ENCODE results near the gene C1orf52. TPM values are rescaled to one million over a fixed set of nuclear protein-coding genes. Genes with fewer than 3 reads are reported as not detected.

C1orf52 gene
- total and polyA plus RNA-seq, 9 of the 15 experiments (the other 6 are each of a cell fraction or from before 2014, with no cell fraction given): 17.0 to 38.5 (median 33.0) TPM

DNA sequence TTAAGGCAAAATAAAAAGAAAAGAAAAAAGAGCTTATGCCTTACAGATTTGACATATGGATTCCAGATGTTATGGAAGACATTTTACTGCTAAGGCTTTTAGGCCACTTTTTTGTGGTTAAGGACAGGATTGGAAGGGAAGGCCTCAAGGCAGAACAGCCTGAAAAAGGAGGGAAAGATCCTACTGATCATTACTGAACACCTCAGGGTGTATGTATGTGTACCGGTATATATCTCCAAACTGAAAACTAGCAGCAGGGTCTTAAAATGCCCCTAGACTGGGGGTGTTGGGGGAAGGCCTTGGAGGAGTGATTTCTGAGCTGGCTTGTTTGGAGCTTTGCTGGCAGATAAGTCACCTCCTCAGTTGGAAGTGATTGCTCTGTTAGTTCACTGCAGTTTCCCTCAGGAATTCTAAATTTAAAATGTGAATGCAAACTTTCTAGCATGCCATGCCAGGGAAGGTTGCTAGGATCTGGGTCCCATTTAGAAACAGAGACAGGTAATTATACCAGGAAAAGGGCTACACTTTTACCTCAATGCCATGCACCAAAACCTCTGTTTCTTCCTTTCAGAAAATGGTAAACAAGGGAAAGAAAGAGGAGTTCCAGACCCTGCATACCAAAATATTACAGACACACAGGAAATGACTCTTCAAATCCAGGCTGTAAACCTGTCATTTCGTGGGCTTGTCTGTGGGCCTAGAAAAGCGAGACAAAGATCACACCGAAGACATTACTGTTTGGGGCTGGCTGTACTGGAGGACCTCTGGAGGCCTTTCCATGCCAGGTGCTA lies 15.0 kb downstream of the C1orf52 start (continued):
- TF ChIP-seq ZNF699 (CRISPR knock-in tag; IDR thresholded peaks at IDR 0.05; ENCODE audit: insufficient replicate concordance) (no peak), ZNF217 (CRISPR knock-in tag; IDR thresholded peaks at IDR 0.05) (no peak), ARID3B (CRISPR knock-in tag; IDR thresholded peaks at IDR 0.05; ENCODE audit: borderline replicate concordance) (no peak), OTX1 (CRISPR knock-in tag; IDR thresholded peaks at IDR 0.05) (no peak), HES1 (IDR thresholded peaks at IDR 0.05; ENCODE audit: low read depth) (no peak), NFYB (IDR thresholded peaks at IDR 0.05; ENCODE audit: extremely low read depth, insufficient read length) (no peak), ZNF347 (CRISPR knock-in tag; IDR thresholded peaks at IDR 0.05; ENCODE audit: low read depth) (no peak), BRF1 (IDR thresholded peaks at IDR 0.05; ENCODE audit: borderline replicate concordance, extremely low read depth, insufficient read length) (no peak), KLF10 (CRISPR knock-in tag; IDR thresholded peaks at IDR 0.05) (no peak), ZNF140 (CRISPR knock-in tag; IDR thresholded peaks at IDR 0.05) (no peak), ZNF512 (tag; IDR thresholded peaks at IDR 0.05) (no peak), KLF13 (tag; IDR thresholded peaks at IDR 0.05; ENCODE audit: borderline replicate concordance, low read depth) (no peak), ZNF785 (CRISPR knock-in tag; IDR thresholded peaks at IDR 0.05) (no peak)
- TF ChIP-seq, protein P1, sequence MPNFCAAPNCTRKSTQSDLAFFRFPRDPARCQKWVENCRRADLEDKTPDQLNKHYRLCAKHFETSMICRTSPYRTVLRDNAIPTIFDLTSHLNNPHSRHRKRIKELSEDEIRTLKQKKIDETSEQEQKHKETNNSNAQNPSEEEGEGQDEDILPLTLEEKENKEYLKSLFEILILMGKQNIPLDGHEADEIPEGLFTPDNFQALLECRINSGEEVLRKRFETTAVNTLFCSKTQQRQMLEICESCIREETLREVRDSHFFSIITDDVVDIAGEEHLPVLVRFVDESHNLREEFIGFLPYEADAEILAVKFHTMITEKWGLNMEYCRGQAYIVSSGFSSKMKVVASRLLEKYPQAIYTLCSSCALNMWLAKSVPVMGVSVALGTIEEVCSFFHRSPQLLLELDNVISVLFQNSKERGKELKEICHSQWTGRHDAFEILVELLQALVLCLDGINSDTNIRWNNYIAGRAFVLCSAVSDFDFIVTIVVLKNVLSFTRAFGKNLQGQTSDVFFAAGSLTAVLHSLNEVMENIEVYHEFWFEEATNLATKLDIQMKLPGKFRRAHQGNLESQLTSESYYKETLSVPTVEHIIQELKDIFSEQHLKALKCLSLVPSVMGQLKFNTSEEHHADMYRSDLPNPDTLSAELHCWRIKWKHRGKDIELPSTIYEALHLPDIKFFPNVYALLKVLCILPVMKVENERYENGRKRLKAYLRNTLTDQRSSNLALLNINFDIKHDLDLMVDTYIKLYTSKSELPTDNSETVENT (CRISPR knock-in tag; IDR thresholded peaks at IDR 0.05): no peak
- TF ChIP-seq, protein P2, sequence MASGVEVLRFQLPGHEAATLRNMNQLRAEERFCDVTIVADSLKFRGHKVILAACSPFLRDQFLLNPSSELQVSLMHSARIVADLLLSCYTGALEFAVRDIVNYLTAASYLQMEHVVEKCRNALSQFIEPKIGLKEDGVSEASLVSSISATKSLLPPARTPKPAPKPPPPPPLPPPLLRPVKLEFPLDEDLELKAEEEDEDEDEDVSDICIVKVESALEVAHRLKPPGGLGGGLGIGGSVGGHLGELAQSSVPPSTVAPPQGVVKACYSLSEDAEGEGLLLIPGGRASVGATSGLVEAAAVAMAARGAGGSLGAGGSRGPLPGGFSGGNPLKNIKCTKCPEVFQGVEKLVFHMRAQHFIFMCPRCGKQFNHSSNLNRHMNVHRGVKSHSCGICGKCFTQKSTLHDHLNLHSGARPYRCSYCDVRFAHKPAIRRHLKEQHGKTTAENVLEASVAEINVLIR (CRISPR knock-in tag; IDR thresholded peaks at IDR 0.05): no peak
